Peyer's patch (tissue), 4 donors: ENCODE results near the gene KBTBD4. TPM values are rescaled to one million over a fixed set of nuclear protein-coding genes. Genes with fewer than 3 reads are reported as not detected.
A peak's percentile ranks its signal among the peaks of the same experiment; 100 is the strongest.
"Not testable (repeated sequence)": the region's sequence is repeated elsewhere in the genome, so short reads cannot be mapped to it uniquely, and the experiment has no call there.

ENCODE experiments used
- DNase-seq, 3 donors: peaks; one replicate each; pipeline ENCODE4 v3.0.0-alpha.2; 2017 to 2019
- H3K27ac ChIP-seq, 4 donors: fragments of 200-600 bp; sonication (generic); one replicate each; pipeline ENCODE4 v1.5.1; 2016 to 2019
- H3K27me3 ChIP-seq, 2 donors: fragments of 200-600 bp; sonication (generic); one replicate each; pipeline ENCODE4 v1.5.1; 2019
- H3K36me3 ChIP-seq, 3 donors: fragments of 200-600 bp; sonication (generic); one replicate each; pipeline ENCODE4 v1.5.1; 2016 to 2019
- H3K4me1 ChIP-seq, 4 donors: fragments of 200-600 bp; sonication (generic); one replicate each; pipeline ENCODE4 v1.5.1; 2016 to 2019
- H3K4me3 ChIP-seq, 4 donors: fragments of 200-600 bp; sonication (generic); 1 replicate in 3 of 4; 2 replicates in 1 of 4; pipeline ENCODE4 v1.5.1; 2016 to 2019; ENCODE audit warnings: mild to moderate bottlenecking in 1 of 4
- H3K9me3 ChIP-seq, 4 donors: fragments of 200-600 bp; sonication (generic); one replicate each; pipeline ENCODE4 v1.5.1; 2016 to 2019; ENCODE audit warnings: mild to moderate bottlenecking in 1 of 4
- CTCF ChIP-seq, 6 experiments: fragments of 450-650 bp in 4 of 6; fragments of 200-600 bp in 2 of 6; sonication (generic) in 1 of 6; IDR thresholded peaks; one replicate each; pipeline ENCODE4 v1.5.1; 2017 to 2019; ENCODE audit warnings: antibody characterized with exemption in 6 of 6, mild to moderate bottlenecking in 3 of 6, moderate library complexity in 1 of 6
- POLR2A ChIP-seq, 2 donors: fragments of 450-650 bp; IDR thresholded peaks; one replicate each; pipeline ENCODE4 v1.5.1; 2017; ENCODE audit warnings: antibody characterized with exemption in 2 of 2, mild to moderate bottlenecking in 2 of 2, moderate library complexity in 2 of 2
- total RNA-seq, 4 donors: library from RNA; depleted of rRNA; stranded (reverse); fragments of >200 nt; gene quantifications; one replicate each; pipeline ENCODE4 v1.1.0, GENCODE V29; 2016

Gene KBTBD4
- total RNA-seq, 4 donors from 2014 or later: 6.6 to 11.9 (median 9.7) TPM

- Histone ChIP-seq H3K36me3 (peaks cover 0 to 65% (median 0%) of the 10 kb centered on the region in 3 donors), H3K4me3 (no peak overlapping the region), H3K9me3 (no peaks in the 10 kb centered on the region), H3K27me3 (no peaks in the 10 kb centered on the region), H3K4me1 (peaks cover 0 to 12% (median 2%) of the 10 kb centered on the region in 4 donors), H3K27ac (no peak overlapping the region)
- no peak for DNase-seq
- TF ChIP-seq POLR2A (IDR thresholded peaks at IDR 0.05) (no peak), CTCF (IDR thresholded peaks at IDR 0.05) (no peak)
These were observed 8.0 kb downstream of the KBTBD4 start for GRCh38 chr11:47570651-47571356.

GRCh38 chr11:47569646-47570045 is 9.1 kb downstream of the KBTBD4 start:
- no peak overlapping the region for H3K4me3 ChIP-seq
- no peaks in the 10 kb centered on the region for H3K9me3 ChIP-seq
- H3K27me3 ChIP-seq: no peaks in the 10 kb centered on the region
- peaks cover 0 to 18% (median 4%) of the 10 kb centered on the region in 4 donors for H3K4me1 ChIP-seq
- H3K27ac ChIP-seq: no peak overlapping the region
- peaks cover 0 to 54% (median 0%) of the 10 kb centered on the region in 3 donors for H3K36me3 ChIP-seq
- peak in 1 of 3 donors; percentile 41 for DNase-seq
- no peak for TF ChIP-seq POLR2A (IDR thresholded peaks at IDR 0.05)
- no peak for TF ChIP-seq CTCF (IDR thresholded peaks at IDR 0.05)

GRCh38 chr11:47566149-47566698 is 12.5 kb downstream of the KBTBD4 start:
- Histone ChIP-seq H3K36me3 (peaks cover 0 to 19% (median 0%) of the 10 kb centered on the region in 3 donors), H3K4me3 (peak overlapping the region; percentile 60 to 98 (median 91)), H3K27ac (peak overlapping the region; percentile 59 to 82 (median 76)), H3K27me3 (no peaks in the 10 kb centered on the region), H3K4me1 (peaks cover 0 to 23% (median 4%) of the 10 kb centered on the region in 4 donors), H3K9me3 (no peaks in the 10 kb centered on the region)
- TF ChIP-seq CTCF (IDR thresholded peaks at IDR 0.05): no peak
- TF ChIP-seq POLR2A (IDR thresholded peaks at IDR 0.05): no peak
- DNase-seq: peak in 1 of 3 donors; percentile 48

GRCh38 chr11:47565340-47566148 is 13.2 kb downstream of the KBTBD4 start, which contains the start of gene PTPMT1:
Gene PTPMT1, plus strand, starts transcription at chr11:47565599. Its CDS starts 24 bp downstream, at chr11:47565623.
- TF ChIP-seq POLR2A (IDR thresholded peaks at IDR 0.05): peak; percentile 25 to 54
- TF ChIP-seq CTCF (IDR thresholded peaks at IDR 0.05): no peak
- H3K27me3 ChIP-seq: no peaks in the 10 kb centered on the region
- peak within 1 kb of the TSS; percentile 60 to 98 (median 91) for H3K4me3 ChIP-seq
- peaks cover 0 to 23% (median 4%) of the 10 kb centered on the region in 4 donors for H3K4me1 ChIP-seq
- peak; percentile 61 to 84 (median 83) for DNase-seq
- peaks cover 0 to 16% (median 0%) of the 10 kb centered on the region in 3 donors for H3K36me3 ChIP-seq
- H3K9me3 ChIP-seq: no peaks in the 10 kb centered on the region
- H3K27ac ChIP-seq: peak within 1 kb of the TSS; percentile 59 to 82 (median 76)

GRCh38 chr11:47564933-47565339 is 13.8 kb downstream of the KBTBD4 start:
- DNase-seq: peak in 1 of 3 donors; percentile 45
- H3K27ac ChIP-seq: peak overlapping the region; percentile 59 to 82 (median 76)
- H3K4me1 ChIP-seq: peaks cover 0 to 23% (median 4%) of the 10 kb centered on the region in 4 donors
- peaks cover 0 to 10% (median 0%) of the 10 kb centered on the region in 3 donors for H3K36me3 ChIP-seq
- H3K9me3 ChIP-seq: no peaks in the 10 kb centered on the region
- TF ChIP-seq POLR2A (IDR thresholded peaks at IDR 0.05): no peak
- no peak for TF ChIP-seq CTCF (IDR thresholded peaks at IDR 0.05)
- H3K4me3 ChIP-seq: peak overlapping the region; percentile 60 to 98 (median 91)
- no peaks in the 10 kb centered on the region for H3K27me3 ChIP-seq

GRCh38 chr11:47564366-47564765 is 14.4 kb downstream of the KBTBD4 start:
- H3K27me3 ChIP-seq, H3K9me3 ChIP-seq, H3K36me3 ChIP-seq, H3K27ac ChIP-seq, H3K4me3 ChIP-seq: not testable (repeated sequence)
- peaks cover 0 to 23% (median 4%) of the 10 kb centered on the region in 4 donors for H3K4me1 ChIP-seq
- peak in 1 of 3 donors; percentile 31 for DNase-seq

GRCh38 chr11:47562393-47562792 is 16.4 kb downstream of the KBTBD4 start:
- DNase-seq, H3K36me3 ChIP-seq, H3K9me3 ChIP-seq, H3K4me3 ChIP-seq, H3K27ac ChIP-seq, H3K27me3 ChIP-seq: not testable (repeated sequence)
- H3K4me1 ChIP-seq: peaks cover 0 to 23% (median 4%) of the 10 kb centered on the region in 4 donors
